Peyer's patch (tissue), 4 donors: Measurements from ENCODE around the gene CDRT4. TPM values are rescaled to one million over a fixed set of nuclear protein-coding genes. Genes with fewer than 3 reads are reported as not detected.

Experiments used
- DNase-seq, 3 donors: peaks; one replicate each; pipeline ENCODE4 v3.0.0-alpha.2; 2017 to 2019
- H3K27ac ChIP-seq, 4 donors: fragments of 200-600 bp; sonication (generic); one replicate each; pipeline ENCODE4 v1.5.1; 2016 to 2019
- H3K27me3 ChIP-seq, 2 donors: fragments of 200-600 bp; sonication (generic); one replicate each; pipeline ENCODE4 v1.5.1; 2019
- H3K36me3 ChIP-seq, 3 donors: fragments of 200-600 bp; sonication (generic); one replicate each; pipeline ENCODE4 v1.5.1; 2016 to 2019
- H3K4me1 ChIP-seq, 4 donors: fragments of 200-600 bp; sonication (generic); one replicate each; pipeline ENCODE4 v1.5.1; 2016 to 2019
- H3K4me3 ChIP-seq, 4 donors: fragments of 200-600 bp; sonication (generic); 1 replicate in 3 of 4; 2 replicates in 1 of 4; pipeline ENCODE4 v1.5.1; 2016 to 2019; ENCODE audit warnings: mild to moderate bottlenecking in 1 of 4
- H3K9me3 ChIP-seq, 4 donors: fragments of 200-600 bp; sonication (generic); one replicate each; pipeline ENCODE4 v1.5.1; 2016 to 2019; ENCODE audit warnings: mild to moderate bottlenecking in 1 of 4
- POLR2A ChIP-seq, 2 donors: fragments of 450-650 bp; IDR thresholded peaks; one replicate each; pipeline ENCODE4 v1.5.1; 2017; ENCODE audit warnings: antibody characterized with exemption in 2 of 2, mild to moderate bottlenecking in 2 of 2, moderate library complexity in 2 of 2
- total RNA-seq, 4 donors: library from RNA; depleted of rRNA; stranded (reverse); fragments of >200 nt; gene quantifications; one replicate each; pipeline ENCODE4 v1.1.0, GENCODE V29; 2016
- TF ChIP-seq, protein P1 (sequence below), 6 experiments: fragments of 450-650 bp in 4 of 6; fragments of 200-600 bp in 2 of 6; sonication (generic) in 1 of 6; IDR thresholded peaks; one replicate each; pipeline ENCODE4 v1.5.1; 2017 to 2019; ENCODE audit warnings: antibody characterized with exemption in 6 of 6, mild to moderate bottlenecking in 3 of 6, moderate library complexity in 1 of 6

The CDRT4 gene
- total RNA-seq, 4 donors from 2014 or later, result 17.9 to 28.5 (median 26.4) TPM; not detected in 1

DNA sequence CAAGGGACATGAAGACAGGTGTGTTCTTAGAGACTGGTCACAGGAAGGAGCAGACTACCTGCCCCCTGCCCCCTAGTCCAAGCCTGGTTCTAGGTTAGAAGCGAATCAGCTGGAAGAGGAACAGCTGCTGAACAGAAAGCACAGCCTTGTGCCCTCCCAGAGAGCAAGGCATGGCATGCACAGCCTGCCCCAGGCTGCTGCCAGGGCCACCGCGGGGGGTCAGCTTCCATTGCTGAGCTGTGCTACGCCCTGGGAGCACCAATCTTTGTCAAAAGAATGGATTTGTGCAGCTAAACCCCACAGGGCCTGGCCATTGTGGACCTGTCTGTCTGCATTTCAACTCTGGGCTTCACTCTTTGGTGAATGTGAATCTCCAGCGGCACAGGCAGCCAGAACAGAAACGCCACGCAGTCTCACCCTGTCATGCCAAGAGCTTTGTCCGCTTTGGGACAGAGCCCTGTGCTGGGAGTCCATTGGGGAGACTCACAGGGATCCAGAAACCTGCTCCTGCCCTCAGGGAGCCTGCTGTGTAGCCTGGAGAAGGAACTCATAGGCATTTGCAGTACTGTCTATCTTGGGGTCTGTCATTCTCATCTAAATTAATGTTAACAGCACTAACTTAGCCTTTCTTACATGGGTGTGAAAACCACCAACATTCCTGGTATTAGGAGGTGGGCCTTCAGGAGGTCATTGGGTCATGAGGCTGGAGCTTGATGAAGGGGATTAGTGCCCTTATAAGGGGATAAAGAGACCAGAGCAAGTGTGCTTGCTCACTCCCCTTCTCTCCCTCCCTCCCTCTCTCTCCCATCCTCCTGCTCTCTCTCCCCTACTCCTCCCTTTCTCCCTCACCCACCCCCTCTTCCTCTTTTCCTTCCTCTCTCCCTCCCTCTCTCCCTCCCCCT is 25.6 kb upstream of the CDRT4 start:
- TF ChIP-seq POLR2A (IDR thresholded peaks at IDR 0.05), result no peak
- TF ChIP-seq, protein P1, sequence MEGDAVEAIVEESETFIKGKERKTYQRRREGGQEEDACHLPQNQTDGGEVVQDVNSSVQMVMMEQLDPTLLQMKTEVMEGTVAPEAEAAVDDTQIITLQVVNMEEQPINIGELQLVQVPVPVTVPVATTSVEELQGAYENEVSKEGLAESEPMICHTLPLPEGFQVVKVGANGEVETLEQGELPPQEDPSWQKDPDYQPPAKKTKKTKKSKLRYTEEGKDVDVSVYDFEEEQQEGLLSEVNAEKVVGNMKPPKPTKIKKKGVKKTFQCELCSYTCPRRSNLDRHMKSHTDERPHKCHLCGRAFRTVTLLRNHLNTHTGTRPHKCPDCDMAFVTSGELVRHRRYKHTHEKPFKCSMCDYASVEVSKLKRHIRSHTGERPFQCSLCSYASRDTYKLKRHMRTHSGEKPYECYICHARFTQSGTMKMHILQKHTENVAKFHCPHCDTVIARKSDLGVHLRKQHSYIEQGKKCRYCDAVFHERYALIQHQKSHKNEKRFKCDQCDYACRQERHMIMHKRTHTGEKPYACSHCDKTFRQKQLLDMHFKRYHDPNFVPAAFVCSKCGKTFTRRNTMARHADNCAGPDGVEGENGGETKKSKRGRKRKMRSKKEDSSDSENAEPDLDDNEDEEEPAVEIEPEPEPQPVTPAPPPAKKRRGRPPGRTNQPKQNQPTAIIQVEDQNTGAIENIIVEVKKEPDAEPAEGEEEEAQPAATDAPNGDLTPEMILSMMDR (IDR thresholded peaks at IDR 0.05), result no peak
- no peak for DNase-seq
- Histone ChIP-seq H3K4me1 (peaks cover 0 to 4% (median 0%) of the 10 kb centered on the region in 4 donors), H3K4me3 (no peak overlapping the region), H3K27ac (no peak overlapping the region), H3K9me3 (no peaks in the 10 kb centered on the region), H3K36me3 (no peaks in the 10 kb centered on the region), H3K27me3 (no peaks in the 10 kb centered on the region)

DNA sequence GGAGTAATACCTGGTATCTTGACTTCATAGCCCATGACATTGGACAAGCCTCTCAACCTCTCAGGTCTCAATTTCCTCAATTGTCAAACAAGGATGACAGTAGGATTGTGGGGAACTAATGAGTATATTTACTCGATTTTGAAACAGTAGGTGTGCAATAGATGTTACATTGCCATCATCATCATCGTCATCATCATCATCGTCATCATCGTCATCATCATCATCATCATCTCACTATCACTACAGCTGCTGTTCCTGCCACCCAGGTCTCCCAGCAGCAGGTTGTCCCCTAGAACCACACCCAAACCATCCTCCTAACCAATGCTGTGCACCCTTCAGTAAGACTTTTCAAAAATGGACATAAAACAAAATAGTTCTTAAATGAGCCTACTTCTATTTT is 24.8 kb upstream of the CDRT4 start:
- Histone ChIP-seq H3K4me1 (peaks cover 0 to 4% (median 0%) of the 10 kb centered on the region in 4 donors), H3K9me3 (no peaks in the 10 kb centered on the region), H3K27ac (no peak overlapping the region), H3K4me3 (no peak overlapping the region), H3K27me3 (no peaks in the 10 kb centered on the region), H3K36me3 (no peaks in the 10 kb centered on the region)
- DNase-seq, result no peak
- TF ChIP-seq, protein P1 (IDR thresholded peaks at IDR 0.05), result no peak
- TF ChIP-seq POLR2A (IDR thresholded peaks at IDR 0.05), result no peak

DNA sequence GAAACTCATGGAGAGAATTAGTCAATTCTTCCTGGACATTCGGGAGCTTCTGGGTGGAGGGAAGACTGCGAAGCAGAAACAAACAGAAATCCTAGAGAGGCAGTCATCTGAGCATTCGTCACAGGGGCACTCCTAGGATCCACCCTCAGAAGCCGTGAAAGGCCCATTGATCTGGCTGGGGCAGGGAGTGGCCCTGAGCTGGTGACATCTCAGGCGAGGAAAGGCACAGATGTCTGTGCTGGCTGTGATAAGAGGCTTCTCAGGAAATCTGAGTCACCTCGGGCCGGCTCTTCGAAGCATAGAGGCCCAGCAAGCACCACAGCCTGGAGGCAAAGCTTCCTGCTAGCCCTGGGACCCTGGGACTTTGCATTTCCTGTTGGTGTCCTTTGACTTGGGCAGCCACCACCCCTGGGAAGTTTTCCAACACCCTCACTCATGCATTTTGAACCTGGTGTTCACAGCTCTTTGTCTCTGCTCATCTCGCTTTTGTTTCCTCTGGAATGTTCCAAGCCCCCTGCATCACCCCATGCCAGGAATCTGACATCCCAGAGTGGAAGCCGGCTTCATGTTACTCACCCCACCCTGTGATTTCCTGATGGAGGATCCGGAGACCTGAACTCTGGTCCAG is 23.3 kb upstream of the CDRT4 start:
- DNase-seq, result peak in 2 of 3 donors; percentile 86 to 90
- H3K9me3 ChIP-seq, result no peaks in the 10 kb centered on the region
- no peaks in the 10 kb centered on the region for H3K27me3 ChIP-seq
- TF ChIP-seq, protein P1 (IDR thresholded peaks at IDR 0.05), result no peak
- peak in 1 of 2 donors; percentile 23 for TF ChIP-seq POLR2A (IDR thresholded peaks at IDR 0.05)
- peaks cover 0 to 4% (median 0%) of the 10 kb centered on the region in 4 donors for H3K4me1 ChIP-seq
- H3K4me3 ChIP-seq, result no peak overlapping the region
- H3K36me3 ChIP-seq, result no peaks in the 10 kb centered on the region
- H3K27ac ChIP-seq, result peak overlapping the region in 3 of 4 donors; percentile 53 to 83 (median 69)

DNA sequence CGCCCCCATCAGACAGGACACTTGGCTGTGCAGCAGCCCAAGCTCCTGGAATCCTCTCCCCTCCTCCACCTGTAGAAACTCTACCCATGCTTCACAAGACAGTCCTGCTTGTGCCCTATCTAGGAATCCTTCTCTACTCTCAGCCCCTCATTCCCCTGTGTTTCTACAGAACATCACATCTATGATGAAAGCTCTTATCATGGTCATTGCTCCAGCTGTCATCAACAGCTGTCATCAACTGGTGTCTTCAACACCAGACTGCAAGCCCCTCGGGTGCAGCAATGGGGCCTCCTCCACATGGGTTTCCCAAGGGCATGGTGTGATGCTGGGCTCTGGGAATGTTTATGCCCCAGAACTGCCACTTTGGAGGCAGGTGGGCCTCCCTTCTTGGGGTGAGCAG is 21.1 kb upstream of the CDRT4 start:
- no peaks in the 10 kb centered on the region for H3K9me3 ChIP-seq
- no peak overlapping the region for H3K4me3 ChIP-seq
- TF ChIP-seq, protein P1 (IDR thresholded peaks at IDR 0.05), result no peak
- no peak for TF ChIP-seq POLR2A (IDR thresholded peaks at IDR 0.05)
- no peak for DNase-seq
- H3K27ac ChIP-seq, result no peak overlapping the region
- no peaks in the 10 kb centered on the region for H3K27me3 ChIP-seq
- H3K4me1 ChIP-seq, result peaks cover 0 to 4% (median 0%) of the 10 kb centered on the region in 4 donors
- H3K36me3 ChIP-seq, result no peaks in the 10 kb centered on the region

DNA sequence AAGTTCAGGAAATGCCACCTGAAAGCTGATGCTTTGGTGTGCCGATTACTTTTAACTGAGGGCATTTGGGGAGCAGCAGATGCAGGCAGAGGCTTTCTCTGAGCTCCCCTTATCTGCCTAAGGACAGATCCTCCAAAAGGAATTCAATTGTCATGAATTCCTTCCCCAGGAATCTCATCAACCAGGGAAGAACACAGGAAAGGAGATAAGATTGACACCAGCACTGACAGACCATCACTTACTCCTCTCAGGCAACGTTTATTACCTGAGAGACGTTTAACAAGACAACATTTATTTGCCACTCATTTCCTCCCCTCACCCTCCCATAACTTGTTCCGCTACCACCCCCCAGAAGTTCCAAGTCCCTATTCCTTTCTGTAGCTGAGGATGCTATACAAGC is 17.6 kb upstream of the CDRT4 start:
- peaks cover 0 to 5% (median 0%) of the 10 kb centered on the region in 4 donors for H3K4me1 ChIP-seq
- no peak for TF ChIP-seq POLR2A (IDR thresholded peaks at IDR 0.05)
- TF ChIP-seq, protein P1 (IDR thresholded peaks at IDR 0.05), result no peak
- H3K9me3 ChIP-seq, result no peaks in the 10 kb centered on the region
- no peak for DNase-seq
- H3K4me3 ChIP-seq, result no peak overlapping the region
- H3K27me3 ChIP-seq, result no peaks in the 10 kb centered on the region
- H3K27ac ChIP-seq, result no peak overlapping the region
- H3K36me3 ChIP-seq, result no peaks in the 10 kb centered on the region
